HepG2 (cell line): ENCODE measurements around the gene LGALS3. TPM values are rescaled to one million over a fixed set of nuclear protein-coding genes. Genes with fewer than 3 reads are reported as not detected.

ENCODE experiments used
- ATAC-seq: fragments of 200-7000 bp; cut with Tn5 transposase; 3 replicates; pipeline ENCODE4 v1.9.1; 2020; ENCODE audit warnings: mild to moderate bottlenecking, moderate library complexity
- BruUV-seq: library from RNA; stranded (reverse); fragments of 400-500 nt; replicated peaks from 2 replicates; lab custom pipeline; 2021; lab: Mats Ljungman, UMichigan
- CTCF ChIA-PET: fragments of 300-600 bp; formaldehyde crosslinking; extraction: SDS; loops from one replicate; lab custom pipeline; 2021; ENCODE audit warnings: low total read pairs, inconsistent platforms, low intra/inter-chr PET ratio; lab: Yijun Ruan, JAX
- POLR2A ChIA-PET: fragments of 350-600 bp; sonication (Branson Sonifier 250); formaldehyde crosslinking; loops from one replicate; lab custom pipeline; 2020; ENCODE audit warnings: antibody characterized with exemption, inconsistent platforms; lab: Yijun Ruan, JAX
- DNase-seq: peaks from one replicate; pipeline ENCODE4 v3.0.0-alpha.2; 2015; ENCODE audit warnings: low spot score
- FAIRE-seq: peaks from 3 replicates; lab custom pipeline; 2011; peaks lifted over from hg19 to GRCh38; lab: Jason Lieb, UNC
- H2AFZ ChIP-seq: one replicate; pipeline ENCODE4 v1.6.1; 2011; ENCODE audit warnings: low read length, inconsistent platforms
- H3K27ac ChIP-seq: fragments of 300-600 bp; 3 replicates; pipeline ENCODE4 v1.8.0; 2011; ENCODE audit warnings: mixed run types, mild to moderate bottlenecking, mixed read lengths, low read length, inconsistent platforms; ENCODE audit not compliant: insufficient read depth; ENCODE audit errors: extremely low read length
- H3K27me3 ChIP-seq, 2 experiments: fragments of 200-600 bp in 1 of 2; 2 replicates in 1 of 2; 3 replicates in 1 of 2; pipeline versions ENCODE4 v1.6.0 to v1.8.0; 2011; ENCODE audit warnings: low read length in 2 of 2, mild to moderate bottlenecking in 2 of 2, moderate library complexity in 2 of 2, inconsistent platforms in 1 of 2; ENCODE audit not compliant: insufficient read depth in 2 of 2, control insufficient read depth in 1 of 2
- H3K36me3 ChIP-seq, 2 experiments: fragments of 200-600 bp in 1 of 2; replicated peaks in 1 of 2; 2 replicates in 1 of 2; 3 replicates in 1 of 2; pipeline versions ENCODE4 v1.5.1 to v1.8.0; 2011; ENCODE audit warnings: low read length in 2 of 2, inconsistent platforms in 1 of 2; ENCODE audit not compliant: insufficient read depth in 2 of 2, control insufficient read depth in 1 of 2
- H3K4me1 ChIP-seq: 2 replicates; pipeline ENCODE4 v1.5.1; 2012; ENCODE audit warnings: low read length, inconsistent platforms; ENCODE audit not compliant: insufficient read depth
- H3K4me2 ChIP-seq: 2 replicates; pipeline ENCODE4 v1.6.0; 2011; ENCODE audit warnings: low read depth, low read length, inconsistent platforms
- H3K4me3 ChIP-seq, 3 experiments: fragments of 200-600 bp in 1 of 3; sonication (generic), shearing (Covaris generic) in 1 of 3; replicated peaks in 1 of 3; 2 replicates each; pipeline ENCODE4 v1.5.1; 2011 to 2016; ENCODE audit warnings: low read length in 3 of 3, inconsistent platforms in 2 of 3, low read depth in 2 of 3, mild to moderate bottlenecking in 2 of 3, control low read depth in 1 of 3, mixed read lengths in 1 of 3; ENCODE audit not compliant: insufficient read depth in 1 of 3
- H3K79me2 ChIP-seq: one replicate; pipeline ENCODE4 v1.6.1; 2011; ENCODE audit warnings: low read length, inconsistent platforms; ENCODE audit not compliant: insufficient read depth
- H3K9ac ChIP-seq: 2 replicates; pipeline ENCODE4 v1.6.0; 2011; ENCODE audit warnings: mild to moderate bottlenecking, low read depth, low read length, inconsistent platforms; ENCODE audit not compliant: insufficient read depth
- H3K9me3 ChIP-seq: 2 replicates; pipeline ENCODE4 v1.5.1; 2012; ENCODE audit warnings: mild to moderate bottlenecking, low read length
- H4K20me1 ChIP-seq: 2 replicates; pipeline ENCODE4 v1.6.0; 2011; ENCODE audit warnings: inconsistent platforms, mild to moderate bottlenecking, low read length, moderate library complexity; ENCODE audit not compliant: insufficient read depth
- BCLAF1 ChIP-seq: fragments of 450-650 bp; IDR thresholded peaks from 2 replicates; pipeline ENCODE4 v1.6.1; 2017; ENCODE audit warnings: mild to moderate bottlenecking
- HNF1B ChIP-seq: sonication (generic); formaldehyde crosslinking; IDR thresholded peaks from 2 replicates; pipeline ENCODE4 v1.5.1; 2020; ENCODE audit warnings: mild to moderate bottlenecking, moderate library complexity, missing genetic modification reagents
- RNF219 ChIP-seq: sonication (generic); formaldehyde crosslinking; IDR thresholded peaks from 2 replicates; pipeline ENCODE4 v1.5.0; 2020; ENCODE audit warnings: mild to moderate bottlenecking, missing genetic modification reagents
- SCMH1 ChIP-seq: sonication (generic); formaldehyde crosslinking; IDR thresholded peaks from 2 replicates; pipeline ENCODE4 v1.9.0; 2021; ENCODE audit warnings: missing genetic modification reagents, mild to moderate bottlenecking, borderline replicate concordance
- SMAD3 ChIP-seq: sonication (generic); formaldehyde crosslinking; IDR thresholded peaks from 2 replicates; pipeline ENCODE4 v1.4.0; 2020; ENCODE audit warnings: missing genetic modification reagents
- SMARCC2 ChIP-seq: fragments of 450-650 bp; IDR thresholded peaks from 2 replicates; pipeline ENCODE4 v1.6.1; 2017; ENCODE audit warnings: antibody characterized with exemption, mild to moderate bottlenecking
- TCF7L2 ChIP-seq: IDR thresholded peaks from 2 replicates; pipeline ENCODE4 v1.6.1; 2011; ENCODE audit warnings: mild to moderate bottlenecking, low read depth, low read length, moderate library complexity
- TFE3 ChIP-seq: IDR thresholded peaks from 2 replicates; pipeline ENCODE4 v1.6.1; 2016
- ZBTB38 ChIP-seq: sonication (generic); formaldehyde crosslinking; IDR thresholded peaks from 2 replicates; pipeline ENCODE4 v1.5.1; 2020; ENCODE audit warnings: mild to moderate bottlenecking, missing genetic modification reagents
- ZFP91 ChIP-seq: sonication (generic); formaldehyde crosslinking; IDR thresholded peaks from 2 replicates; pipeline ENCODE4 v1.9.0; 2022; ENCODE audit warnings: missing genetic modification reagents, mild to moderate bottlenecking, borderline replicate concordance
- ZFYVE20 ChIP-seq: sonication (generic); formaldehyde crosslinking; IDR thresholded peaks from 2 replicates; pipeline ENCODE4 v1.8.0; 2023; ENCODE audit warnings: low read depth, mild to moderate bottlenecking, moderate library complexity, missing genetic modification reagents, borderline replicate concordance
- ZNF737 ChIP-seq: sonication (generic); formaldehyde crosslinking; IDR thresholded peaks from 2 replicates; pipeline ENCODE4 v1.5.0; 2020; ENCODE audit warnings: missing genetic modification reagents, mild to moderate bottlenecking, borderline replicate concordance
- WGBS: methylation state at CpG from one replicate; pipeline ENCODE4 v1.1.6; 2017; ENCODE audit warnings: low lambda C conversion rate; 5-methylcytosine and 5-hydroxymethylcytosine counted together
- in situ Hi-C: cut with HindIII; loops from 2 replicates; pipeline ENCODE4 v1.10.0; 2017; ENCODE audit warnings: low pct_unique_long_range_greater_than_20kb; ENCODE audit not compliant: extremely low pct_ligation_motif_present
- intact Hi-C: fragments of 100-400 bp; cut with micrococcal nuclease; formaldehyde crosslinking; loops from one replicate; pipeline ENCODE4 v1.10.0; 2022; ENCODE audit not compliant: unreplicated experiment
- polyA plus RNA-seq, 8 experiments: library from polyadenylated mRNA; depleted of rRNA in 3 of 8; stranded (reverse) in 7 of 8; unstranded in 1 of 8; fragments of >200 nt; fragmentation: Illumina TruSeq in 4 of 8; extraction: Trizol in 4 of 8; gene quantifications; 2 replicates each; pipeline versions ENCODE4 v1.2.1 to v1.2.3, GENCODE V29; 2011 to 2016; ENCODE audit warnings: low read depth in 4 of 8, missing spikeins in 1 of 8, mixed read lengths in 1 of 8; ENCODE audit not compliant: insufficient read depth in 1 of 8
- total RNA-seq, 5 experiments: library from RNA; depleted of rRNA; stranded (reverse); fragments of >200 nt; fragmentation: Illumina TruSeq; extraction: Trizol; gene quantifications; 2 replicates each; pipeline ENCODE4 v1.2.3, GENCODE V29; 2016; ENCODE audit warnings: low read depth in 1 of 5

The LGALS3 gene
- total and polyA plus RNA-seq, 2 of the 13 experiments (the other 11 are each of a cell fraction or from before 2014, with no cell fraction given) = 5.0 to 97.4 TPM

GRCh38 chr14:55124774-55125386, 4.2 kb upstream of the LGALS3 start:
- Histone ChIP-seq H3K4me2 (no peak overlapping the region), H3K79me2 (peaks cover 2% of the 10 kb centered on the region), H2AFZ (no peak overlapping the region), H3K27me3 (peaks cover 2 to 14% of the 10 kb centered on the region in 2 experiments; a peak in 3 of 5 replicates), H4K20me1 (no peaks in the 10 kb centered on the region), H3K4me3 (no peak overlapping the region), H3K9ac (no peak overlapping the region), H3K27ac (no peak overlapping the region), H3K9me3 (no peaks in the 10 kb centered on the region), H3K4me1 (peaks cover 49% of the 10 kb centered on the region), H3K36me3 (no peaks in the 10 kb centered on the region)
- in situ Hi-C loops (no loop called here), intact Hi-C loops (no loop called here)
- no TSS peak for BruUV-seq
- 83% methylated on average over 8 of the region's 8 CpGs for WGBS
- FAIRE-seq (no peak), DNase-seq (no peak), ATAC-seq (no peak)
- POLR2A ChIA-PET = interaction anchor here (1.0 to 3.1 kb wide), 2 partner anchors 16 to 22 kb away, joined by 4 to 22 read pairs; no protein-coding TSS in a partner anchor
- CTCF ChIA-PET = no interaction called here
- TF ChIP-seq ZFP91 (CRISPR knock-in tag) (no peak), TFE3 (no peak), ZNF737 (CRISPR knock-in tag) (no peak), SCMH1 (CRISPR knock-in tag) (no peak), TCF7L2 (no peak), BCLAF1 (no peak), HNF1B (CRISPR knock-in tag) (no peak), ZFYVE20 (CRISPR knock-in tag) (no peak), RNF219 (no peak), SMAD3 (CRISPR knock-in tag) (no peak), SMARCC2 (no peak), ZBTB38 (CRISPR knock-in tag) (no peak)
